Spinal cord (tissue), 10 donors: ENCODE data around the gene TXNDC17. TPM values are rescaled to one million over a fixed set of nuclear protein-coding genes. Genes with fewer than 3 reads are reported as not detected.

Experiments used
- DNase-seq, 6 donors: peaks; one replicate each; pipeline versions ENCODE4 v3.0.0 to v3.0.0-alpha.2; 2013 to 2015; ENCODE audit warnings: low spot score in 6 of 6, low read depth in 4 of 6
- H3K27ac ChIP-seq: one replicate; pipeline ENCODE4 v1.5.1; 2013; ENCODE audit warnings: low read depth, low read length, control low read depth
- H3K27me3 ChIP-seq: one replicate; pipeline ENCODE4 v1.6.1; 2013; ENCODE audit warnings: low read length; ENCODE audit not compliant: control insufficient read depth, insufficient read depth
- H3K36me3 ChIP-seq: one replicate; pipeline ENCODE4 v1.6.1; 2013; ENCODE audit warnings: low read length; ENCODE audit not compliant: control insufficient read depth, insufficient read depth
- H3K4me1 ChIP-seq: one replicate; pipeline ENCODE4 v1.6.1; 2013; ENCODE audit warnings: low read length; ENCODE audit not compliant: control insufficient read depth, insufficient read depth
- H3K4me3 ChIP-seq: one replicate; pipeline ENCODE4 v1.5.1; 2013; ENCODE audit warnings: low read depth, low read length, control low read depth
- H3K9me3 ChIP-seq: one replicate; pipeline ENCODE4 v1.6.1; 2013; ENCODE audit warnings: low read length; ENCODE audit not compliant: control insufficient read depth, insufficient read depth
- WGBS: methylation state at CpG from one replicate; pipeline ENCODE4 v1.1.5; 2013; ENCODE audit warnings: missing lambda C conversion rate; ENCODE audit not compliant: insufficient coverage; 5-methylcytosine and 5-hydroxymethylcytosine counted together
- polyA plus RNA-seq, 2 donors: library from polyadenylated mRNA; unstranded; fragments of 120-200 nt; gene quantifications; one replicate each; pipeline ENCODE4 v1.2.1, GENCODE V29; 2013; ENCODE audit not compliant: insufficient read length in 2 of 2
- total RNA-seq, 2 donors: library from RNA; depleted of rRNA in 1 of 2; stranded (reverse); fragments of 120-200 nt in 1 of 2; fragments of >200 nt in 1 of 2; gene quantifications; one replicate each; pipeline versions ENCODE4 v1.2.3 to v1.2.4, GENCODE V29; 2013 to 2014
- donor health status: healthy.

The TXNDC17 gene
- total and polyA plus RNA-seq, 4 donors, result 23.6 to 71.6 (median 67.2) TPM

DNA sequence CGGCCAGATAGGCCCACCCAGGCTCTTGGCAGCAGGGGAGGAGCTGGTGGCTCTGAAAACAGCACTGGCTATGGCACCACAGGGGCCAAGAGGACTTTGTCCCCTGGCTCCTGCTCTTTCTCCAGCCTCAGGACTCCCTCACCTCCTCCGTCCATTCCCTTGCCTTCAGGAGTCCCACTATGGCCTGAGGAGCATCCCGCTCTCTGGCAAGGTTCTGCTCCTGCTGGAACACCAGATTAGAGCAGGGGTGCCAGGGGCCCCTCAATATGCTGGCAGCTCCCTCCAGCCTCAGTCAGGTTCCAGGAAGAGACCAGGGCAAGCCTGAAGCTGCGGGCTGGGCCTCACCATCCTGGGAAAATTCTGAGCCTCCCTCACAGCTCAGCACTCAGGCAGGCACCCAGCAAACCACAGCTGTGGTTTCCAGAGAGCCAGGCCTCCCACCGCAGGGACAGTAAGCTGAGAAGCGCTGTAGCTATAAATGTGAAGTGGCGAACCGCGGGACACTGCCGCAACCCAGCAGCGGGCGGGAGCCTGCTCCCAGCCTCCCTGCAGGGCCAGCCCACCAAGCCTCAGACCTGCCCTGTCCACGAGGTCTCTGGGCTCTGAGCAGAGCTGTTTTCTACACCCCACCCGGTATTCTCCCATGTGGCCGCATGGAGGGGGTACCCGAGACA is 36.4 kb downstream of the TXNDC17 start:
- H3K27ac ChIP-seq, result no peak overlapping the region
- 53% methylated on average over 14 of the region's 16 CpGs for WGBS
- no peaks in the 10 kb centered on the region for H3K36me3 ChIP-seq
- no peak overlapping the region for H3K4me3 ChIP-seq
- H3K27me3 ChIP-seq, result no peaks in the 10 kb centered on the region
- no peak for DNase-seq
- peaks cover 7% of the 10 kb centered on the region for H3K4me1 ChIP-seq
- no peaks in the 10 kb centered on the region for H3K9me3 ChIP-seq

DNA sequence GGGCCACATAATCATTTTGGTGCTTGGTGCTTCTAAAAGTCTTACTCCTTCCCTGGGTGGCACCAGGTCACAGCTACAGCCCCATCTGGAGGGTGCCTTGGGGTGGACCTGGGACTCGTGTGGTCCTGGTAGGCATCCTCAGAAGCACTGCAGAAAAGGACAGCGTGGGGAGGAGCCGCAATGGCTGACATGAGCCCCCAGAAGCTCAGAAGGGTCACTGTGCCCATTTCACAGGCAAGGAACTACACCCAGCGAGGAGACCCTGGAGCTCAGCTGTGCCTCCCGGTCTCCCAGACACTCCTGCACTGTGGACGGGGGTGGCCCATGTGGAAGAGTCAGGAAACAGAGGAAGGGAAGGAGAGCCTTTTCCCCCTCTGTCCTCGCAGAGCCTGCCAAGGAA is 37.1 kb downstream of the TXNDC17 start:
- Histone ChIP-seq H3K4me3 (no peak overlapping the region), H3K36me3 (no peaks in the 10 kb centered on the region), H3K27me3 (no peaks in the 10 kb centered on the region), H3K27ac (no peak overlapping the region), H3K4me1 (peaks cover 7% of the 10 kb centered on the region), H3K9me3 (no peaks in the 10 kb centered on the region)
- no peak for DNase-seq
- 94% methylated on average over 6 of the region's 7 CpGs for WGBS

DNA sequence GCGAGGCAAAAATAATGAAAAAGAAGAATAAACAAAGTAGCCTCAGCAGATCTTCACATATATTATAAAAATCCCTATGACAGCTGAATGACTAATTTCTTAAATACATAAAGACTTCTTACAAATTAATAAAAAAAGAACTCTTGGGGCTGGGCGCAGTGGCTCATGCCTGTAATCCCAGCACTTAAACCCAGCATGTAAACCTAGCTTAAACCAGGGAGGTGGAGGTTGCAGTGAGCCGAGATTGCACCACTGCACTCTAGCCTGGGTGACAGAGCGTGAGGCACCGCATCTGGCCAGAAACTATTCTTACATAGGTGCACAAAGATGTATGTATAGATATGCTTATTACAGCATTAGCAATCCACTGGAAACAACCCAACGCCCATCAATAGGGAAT is 38.4 kb downstream of the TXNDC17 start:
- Histone ChIP-seq H3K27me3 (no peaks in the 10 kb centered on the region), H3K27ac (no peak overlapping the region), H3K9me3 (no peaks in the 10 kb centered on the region), H3K36me3 (no peaks in the 10 kb centered on the region), H3K4me1 (peaks cover 7% of the 10 kb centered on the region), H3K4me3 (no peak overlapping the region)
- no CpG with 5 or more reads among the region's 6 CpGs for WGBS
- no peak for DNase-seq

DNA sequence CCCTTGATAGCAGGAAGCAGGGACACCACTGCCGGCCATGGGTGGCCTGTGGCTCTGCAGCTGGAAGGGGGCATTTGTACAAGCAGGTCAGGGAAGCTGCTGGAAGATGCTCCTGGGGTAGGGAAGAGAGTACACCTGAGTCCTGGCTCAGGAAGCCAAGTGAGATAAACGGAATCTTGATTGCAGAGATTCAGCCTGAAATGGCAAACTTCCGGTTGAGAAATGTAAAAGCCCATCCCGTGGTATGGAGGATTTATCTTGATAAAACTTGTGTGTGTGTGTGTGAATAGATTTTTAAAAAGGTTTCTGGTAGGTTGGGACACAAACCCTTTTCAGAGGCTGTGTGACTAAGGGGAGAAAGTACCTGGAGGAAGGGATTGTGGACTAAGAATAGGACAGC is 40.3 kb downstream of the TXNDC17 start:
- no peaks in the 10 kb centered on the region for H3K9me3 ChIP-seq
- DNase-seq, result no peak
- H3K27me3 ChIP-seq, result no peaks in the 10 kb centered on the region
- H3K4me1 ChIP-seq, result peaks cover 7% of the 10 kb centered on the region
- WGBS, result 85% methylated on average over 4 of the region's 4 CpGs
- no peak overlapping the region for H3K4me3 ChIP-seq
- H3K36me3 ChIP-seq, result no peaks in the 10 kb centered on the region
- no peak overlapping the region for H3K27ac ChIP-seq

DNA sequence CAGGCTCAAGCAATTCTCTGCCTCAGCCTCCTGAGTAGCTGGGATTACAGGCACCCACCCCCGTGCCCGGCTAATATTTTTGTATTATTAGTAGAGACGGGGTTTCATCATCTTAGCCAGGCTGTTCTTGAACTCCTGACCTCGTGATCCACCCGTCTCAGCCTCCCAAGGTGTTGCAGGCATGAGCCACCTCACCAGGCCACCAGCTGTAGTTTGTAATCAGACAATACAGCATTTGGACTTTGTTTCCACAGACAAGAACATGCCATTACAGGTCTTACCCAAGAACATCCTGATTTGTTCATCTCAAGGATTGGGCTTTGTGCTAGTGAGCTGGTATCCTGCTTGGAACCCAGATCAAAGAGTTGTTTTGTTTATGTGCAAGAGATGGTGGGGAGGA is 40.8 kb downstream of the TXNDC17 start:
- Histone ChIP-seq H3K36me3 (no peaks in the 10 kb centered on the region), H3K27me3 (no peaks in the 10 kb centered on the region), H3K4me1 (peaks cover 7% of the 10 kb centered on the region), H3K4me3 (no peak overlapping the region), H3K9me3 (no peaks in the 10 kb centered on the region), H3K27ac (no peak overlapping the region)
- 87% methylated on average over 5 of the region's 5 CpGs for WGBS
- DNase-seq, result no peak

DNA sequence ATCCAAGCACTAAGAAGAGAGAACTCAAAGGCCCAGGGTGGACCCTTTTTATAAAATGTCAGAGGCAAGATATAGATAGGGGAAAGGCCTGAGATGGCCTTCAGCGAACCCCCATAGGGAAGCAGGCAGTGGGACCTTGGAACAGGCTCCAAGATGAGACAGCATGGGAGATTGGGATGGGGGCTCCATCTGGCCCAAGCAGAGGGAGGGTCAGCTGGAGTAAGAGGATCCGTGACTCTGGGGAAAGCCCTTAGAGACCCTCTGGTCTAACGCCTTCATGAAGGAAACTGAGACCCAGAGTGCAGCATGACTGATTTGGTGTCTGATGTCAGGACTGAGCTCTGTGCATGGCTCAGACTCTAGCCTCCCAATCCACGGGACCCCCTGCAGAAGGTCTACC is 41.5 kb downstream of the TXNDC17 start:
- Histone ChIP-seq H3K4me1 (peaks cover under 1% of the 10 kb centered on the region), H3K4me3 (no peak overlapping the region), H3K27ac (no peak overlapping the region), H3K9me3 (no peaks in the 10 kb centered on the region), H3K27me3 (no peaks in the 10 kb centered on the region), H3K36me3 (no peaks in the 10 kb centered on the region)
- 88% methylated on average over 3 of the region's 4 CpGs for WGBS
- DNase-seq, result no peak

DNA sequence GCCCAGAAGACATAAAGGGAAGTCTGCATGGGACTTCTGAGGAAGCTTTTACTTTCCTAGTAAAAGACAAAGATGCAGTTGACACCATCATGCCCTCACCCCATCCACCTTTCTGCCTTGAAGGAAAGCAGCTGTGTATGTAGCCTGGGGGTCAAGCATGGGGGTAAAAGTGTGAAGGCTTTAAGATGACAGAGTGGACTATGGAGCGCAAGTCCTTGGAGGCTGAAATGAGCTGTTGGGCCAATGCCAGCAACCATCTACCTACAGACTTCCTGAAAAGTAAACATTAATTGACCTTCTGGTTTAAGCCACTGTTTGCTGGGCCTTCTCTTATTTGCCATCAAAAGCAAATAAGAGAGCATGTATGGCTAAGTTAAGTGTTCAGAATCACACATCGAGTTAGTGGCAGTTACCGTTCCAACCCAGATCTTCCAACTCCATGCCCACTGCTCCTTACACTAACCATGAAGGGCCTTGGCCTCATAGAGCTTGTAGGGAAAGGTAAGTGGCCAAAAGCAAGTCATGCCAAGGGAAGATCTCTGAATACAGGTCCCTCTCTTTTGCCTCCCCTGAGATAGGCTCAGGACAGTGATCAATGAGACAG is 42.3 kb downstream of the TXNDC17 start:
- no peak overlapping the region for H3K4me3 ChIP-seq
- no peaks in the 10 kb centered on the region for H3K4me1 ChIP-seq
- no peak overlapping the region for H3K27ac ChIP-seq
- H3K27me3 ChIP-seq, result no peaks in the 10 kb centered on the region
- no CpG with 5 or more reads among the region's 3 CpGs for WGBS
- no peaks in the 10 kb centered on the region for H3K9me3 ChIP-seq
- DNase-seq, result no peak
- no peaks in the 10 kb centered on the region for H3K36me3 ChIP-seq

DNA sequence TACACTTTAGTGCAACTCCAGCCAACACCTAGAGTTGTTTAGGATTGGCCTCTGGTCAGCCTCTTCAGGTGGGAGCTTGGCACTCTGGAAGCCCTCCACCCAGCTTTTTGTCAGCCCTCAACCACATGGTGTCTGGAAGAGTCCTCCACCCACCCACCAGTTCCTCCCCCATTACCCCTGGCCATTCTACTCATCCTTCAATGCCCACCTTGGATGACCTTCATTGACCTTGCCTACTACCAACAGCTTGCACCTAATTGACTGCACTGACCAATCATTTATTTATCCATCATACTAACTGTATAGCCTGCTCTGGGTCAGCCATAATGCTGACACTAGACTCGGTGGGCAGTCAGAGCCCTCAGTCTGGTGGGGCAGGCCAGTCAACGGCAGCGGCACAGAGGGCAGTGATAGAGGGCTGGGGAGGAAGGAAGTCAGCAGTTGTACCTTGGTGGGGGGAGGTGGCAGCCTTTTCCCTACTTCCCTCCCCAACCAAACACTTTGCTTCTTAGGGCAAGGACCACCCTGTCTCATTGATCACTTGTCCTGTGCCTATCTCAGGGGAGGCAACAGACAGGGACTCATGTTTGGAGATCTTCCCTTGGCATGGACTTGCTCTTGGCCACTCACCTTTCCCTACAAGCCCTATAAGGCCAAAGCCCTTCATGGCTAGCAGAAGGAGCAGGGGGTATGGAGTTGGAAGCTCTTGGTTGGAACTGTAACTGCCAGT is 43.0 kb downstream of the TXNDC17 start:
- Histone ChIP-seq H3K36me3 (no peaks in the 10 kb centered on the region), H3K27me3 (no peaks in the 10 kb centered on the region), H3K4me1 (no peaks in the 10 kb centered on the region), H3K27ac (no peak overlapping the region), H3K9me3 (no peaks in the 10 kb centered on the region), H3K4me3 (no peak overlapping the region)
- no peak for DNase-seq
- WGBS, result no CpG with 5 or more reads among the region's 3 CpGs

DNA sequence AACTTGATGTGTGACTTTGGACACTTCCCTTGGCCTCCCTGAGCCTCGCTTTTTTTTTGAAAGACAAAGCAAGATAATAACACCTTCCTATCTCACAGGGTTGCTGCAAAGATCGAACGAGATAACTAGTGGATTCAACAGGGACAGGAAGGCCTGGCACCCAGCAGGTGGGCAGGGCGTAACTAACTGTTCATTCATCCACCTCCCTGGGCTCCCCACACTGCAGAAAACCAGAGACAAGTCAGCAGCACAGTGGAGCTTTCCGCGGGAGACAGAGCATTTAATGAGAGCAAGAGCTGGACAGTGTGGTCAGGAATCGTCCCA is 43.6 kb downstream of the TXNDC17 start:
- Histone ChIP-seq H3K9me3 (no peaks in the 10 kb centered on the region), H3K4me1 (no peaks in the 10 kb centered on the region), H3K27ac (no peak overlapping the region), H3K27me3 (no peaks in the 10 kb centered on the region), H3K4me3 (no peak overlapping the region), H3K36me3 (no peaks in the 10 kb centered on the region)
- DNase-seq, result no peak
- WGBS, result 58% methylated on average over 7 of the region's 7 CpGs
